H1 (cell line): ENCODE data around the gene PTPRT.

ENCODE experiments used
- CBX8 ChIP-seq: fragments of 300-800, 300-1000 bp; sonication (generic); IDR thresholded peaks from 2 replicates; pipeline ENCODE4 v1.7.1; 2016; ENCODE audit warnings: low read depth, low read length, borderline replicate concordance
- EGR1 ChIP-seq: IDR thresholded peaks from 2 replicates; pipeline ENCODE4 v1.6.1; 2011; ENCODE audit warnings: low read depth, low read length, borderline replicate concordance
- EZH2 ChIP-seq: fragments of 200-600 bp; sonication (generic); IDR thresholded peaks from 2 replicates; pipeline ENCODE4 v1.7.1; 2012; ENCODE audit warnings: low read depth, mild to moderate bottlenecking, moderate library complexity, low read length, inconsistent platforms; ENCODE audit not compliant: severe bottlenecking
- GABPA ChIP-seq: IDR thresholded peaks from 2 replicates; pipeline ENCODE4 v1.6.1; 2011; ENCODE audit warnings: mild to moderate bottlenecking, low read length, moderate library complexity, borderline replicate concordance; ENCODE audit not compliant: insufficient read depth
- JUN ChIP-seq: IDR thresholded peaks from 2 replicates; pipeline ENCODE4 v1.6.1; 2011; ENCODE audit warnings: low read depth, mild to moderate bottlenecking, improper control_type of control experiment, low read length
- JUND ChIP-seq: IDR thresholded peaks from 2 replicates; pipeline ENCODE4 v1.6.1; 2011; ENCODE audit warnings: mild to moderate bottlenecking, improper control_type of control experiment, low read length
- TAF1 ChIP-seq: IDR thresholded peaks from 2 replicates; pipeline ENCODE4 v1.6.1; 2011; ENCODE audit warnings: mild to moderate bottlenecking, low read depth, low read length
- TCF12 ChIP-seq: IDR thresholded peaks from 2 replicates; pipeline ENCODE4 v1.6.1; 2011; ENCODE audit warnings: low read depth, mild to moderate bottlenecking, low read length
- TF ChIP-seq, protein P1 (sequence below), 3 experiments: IDR thresholded peaks; 1 replicate in 2 of 3; 2 replicates in 1 of 3; pipeline versions ENCODE4 v1.5.1 to v1.6.1; 2011; ENCODE audit warnings: low read length in 3 of 3, mild to moderate bottlenecking in 3 of 3, inconsistent platforms in 2 of 3, low read depth in 1 of 3, moderate library complexity in 1 of 3; ENCODE audit not compliant: insufficient read depth in 1 of 3; ENCODE audit errors: control extremely low read depth in 1 of 3
- TF ChIP-seq, protein P2 (sequence below): IDR thresholded peaks from 2 replicates; pipeline ENCODE4 v1.6.1; 2011; ENCODE audit warnings: low read depth, mild to moderate bottlenecking, low read length; ENCODE audit not compliant: insufficient read depth

DNA sequence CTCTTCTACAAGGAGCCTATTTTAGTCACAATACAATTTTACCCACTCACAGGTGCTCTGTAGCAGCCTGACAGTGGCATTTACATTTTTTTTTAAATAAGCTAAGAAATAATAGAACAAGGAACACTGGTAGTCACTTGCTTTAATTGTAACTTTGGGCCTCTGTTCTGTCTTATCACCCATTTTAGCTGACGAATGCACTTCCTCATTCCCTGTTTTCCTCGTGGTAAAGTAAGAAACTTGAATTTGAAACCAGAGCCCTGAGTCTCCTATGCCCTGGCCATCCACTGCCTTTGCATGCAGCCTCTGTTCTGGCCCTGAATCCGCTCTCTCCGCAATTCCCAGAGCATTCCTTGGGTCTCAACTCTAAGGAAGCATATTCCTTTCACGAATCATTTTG is 550.6 kb downstream of the PTPRT start:
- TF ChIP-seq TCF12: no peak
- TF ChIP-seq, protein P1, sequence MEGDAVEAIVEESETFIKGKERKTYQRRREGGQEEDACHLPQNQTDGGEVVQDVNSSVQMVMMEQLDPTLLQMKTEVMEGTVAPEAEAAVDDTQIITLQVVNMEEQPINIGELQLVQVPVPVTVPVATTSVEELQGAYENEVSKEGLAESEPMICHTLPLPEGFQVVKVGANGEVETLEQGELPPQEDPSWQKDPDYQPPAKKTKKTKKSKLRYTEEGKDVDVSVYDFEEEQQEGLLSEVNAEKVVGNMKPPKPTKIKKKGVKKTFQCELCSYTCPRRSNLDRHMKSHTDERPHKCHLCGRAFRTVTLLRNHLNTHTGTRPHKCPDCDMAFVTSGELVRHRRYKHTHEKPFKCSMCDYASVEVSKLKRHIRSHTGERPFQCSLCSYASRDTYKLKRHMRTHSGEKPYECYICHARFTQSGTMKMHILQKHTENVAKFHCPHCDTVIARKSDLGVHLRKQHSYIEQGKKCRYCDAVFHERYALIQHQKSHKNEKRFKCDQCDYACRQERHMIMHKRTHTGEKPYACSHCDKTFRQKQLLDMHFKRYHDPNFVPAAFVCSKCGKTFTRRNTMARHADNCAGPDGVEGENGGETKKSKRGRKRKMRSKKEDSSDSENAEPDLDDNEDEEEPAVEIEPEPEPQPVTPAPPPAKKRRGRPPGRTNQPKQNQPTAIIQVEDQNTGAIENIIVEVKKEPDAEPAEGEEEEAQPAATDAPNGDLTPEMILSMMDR (IDR thresholded peaks at IDR 0.05; ENCODE audit: control extremely low read depth in 1 of 3, insufficient read depth in 1 of 3, low read depth in 1 of 3, low read length in 3 of 3): no peak
- TF ChIP-seq GABPA: no peak
- TF ChIP-seq TAF1: no peak
- TF ChIP-seq, protein P2, sequence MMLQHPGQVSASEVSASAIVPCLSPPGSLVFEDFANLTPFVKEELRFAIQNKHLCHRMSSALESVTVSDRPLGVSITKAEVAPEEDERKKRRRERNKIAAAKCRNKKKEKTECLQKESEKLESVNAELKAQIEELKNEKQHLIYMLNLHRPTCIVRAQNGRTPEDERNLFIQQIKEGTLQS: no peak
- TF ChIP-seq JUN: no peak
- no peak for TF ChIP-seq EZH2
- TF ChIP-seq CBX8: no peak
- no peak for TF ChIP-seq JUND
- TF ChIP-seq EGR1: no peak
